ENCODE data around the gene ACSF2.

GRCh38 chr17:50518384-50519023 lies 92.5 kb downstream of the ACSF2 start:
- no peak for TF ChIP-seq POLR2AphosphoS5 (IDR thresholded peaks at IDR 0.05; ENCODE audit: borderline replicate concordance, low read depth, low read length)
- TF ChIP-seq EZH2 (IDR thresholded peaks at IDR 0.05): no peak
- no peak for TF ChIP-seq FOXP2 (optimal IDR thresholded peaks at IDR 0.05; ENCODE audit: control extremely low read depth, extremely low read length, insufficient read depth)

Data from SK-N-MC (cell line).